B cell (primary cell): ENCODE results near the gene BLOC1S3.

Source experiments
- EZH2 ChIP-seq: IDR thresholded peaks from 2 replicates; pipeline ENCODE4 v1.6.1; 2012; ENCODE audit warnings: borderline replicate concordance, low read depth, mild to moderate bottlenecking, moderate library complexity, low read length; ENCODE audit not compliant: insufficient read depth, poor library complexity, severe bottlenecking
- TF ChIP-seq, protein P1 (sequence below): fragments of 200-600 bp; IDR thresholded peaks from one replicate; pipeline ENCODE4 v1.8.0; 2022; ENCODE audit warnings: antibody characterized with exemption, mild to moderate bottlenecking

DNA sequence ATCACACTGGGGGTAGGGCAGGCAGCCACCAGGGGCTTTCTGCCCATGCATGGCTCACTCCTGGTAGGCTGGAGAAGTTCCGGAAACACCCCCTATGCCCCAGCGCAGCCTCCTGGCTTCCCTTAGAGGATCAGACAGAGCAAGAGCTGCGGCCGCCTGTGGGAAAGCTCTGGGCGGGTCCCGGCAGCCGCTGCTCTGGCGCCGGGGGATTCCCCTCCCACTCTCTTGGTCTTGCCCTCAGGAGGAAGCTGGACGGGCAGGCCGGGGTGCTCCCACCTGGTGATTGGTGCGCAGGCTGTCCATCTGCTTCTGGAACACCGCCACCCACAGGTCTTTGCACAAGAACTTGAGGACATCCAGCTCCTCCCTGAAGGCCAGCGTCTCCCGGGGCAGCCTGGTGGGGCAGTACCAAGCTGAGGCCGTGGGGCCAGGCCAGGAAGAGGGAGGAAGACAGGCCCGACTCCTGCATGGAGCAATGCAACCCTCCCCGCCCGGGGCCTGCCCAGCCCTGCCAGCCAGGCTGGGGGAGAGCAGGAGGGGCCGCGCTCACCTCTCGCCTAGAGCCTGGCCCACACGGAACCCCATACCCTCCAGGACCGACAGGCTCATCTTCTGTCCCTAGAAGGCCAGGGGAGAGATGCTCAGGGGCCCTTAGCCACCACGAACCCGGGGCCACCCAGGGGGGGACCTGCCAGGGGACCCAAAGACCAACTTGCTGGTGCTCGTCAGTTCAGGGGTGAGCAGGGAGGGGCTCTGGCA is 13.8 kb upstream of the BLOC1S3 start:
- TF ChIP-seq, protein P1, sequence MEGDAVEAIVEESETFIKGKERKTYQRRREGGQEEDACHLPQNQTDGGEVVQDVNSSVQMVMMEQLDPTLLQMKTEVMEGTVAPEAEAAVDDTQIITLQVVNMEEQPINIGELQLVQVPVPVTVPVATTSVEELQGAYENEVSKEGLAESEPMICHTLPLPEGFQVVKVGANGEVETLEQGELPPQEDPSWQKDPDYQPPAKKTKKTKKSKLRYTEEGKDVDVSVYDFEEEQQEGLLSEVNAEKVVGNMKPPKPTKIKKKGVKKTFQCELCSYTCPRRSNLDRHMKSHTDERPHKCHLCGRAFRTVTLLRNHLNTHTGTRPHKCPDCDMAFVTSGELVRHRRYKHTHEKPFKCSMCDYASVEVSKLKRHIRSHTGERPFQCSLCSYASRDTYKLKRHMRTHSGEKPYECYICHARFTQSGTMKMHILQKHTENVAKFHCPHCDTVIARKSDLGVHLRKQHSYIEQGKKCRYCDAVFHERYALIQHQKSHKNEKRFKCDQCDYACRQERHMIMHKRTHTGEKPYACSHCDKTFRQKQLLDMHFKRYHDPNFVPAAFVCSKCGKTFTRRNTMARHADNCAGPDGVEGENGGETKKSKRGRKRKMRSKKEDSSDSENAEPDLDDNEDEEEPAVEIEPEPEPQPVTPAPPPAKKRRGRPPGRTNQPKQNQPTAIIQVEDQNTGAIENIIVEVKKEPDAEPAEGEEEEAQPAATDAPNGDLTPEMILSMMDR: no peak
- TF ChIP-seq EZH2: no peak
